Liver (tissue), 9 donors: ENCODE results near the gene OR51B6. TPM values are rescaled to one million over a fixed set of nuclear protein-coding genes. Genes with fewer than 3 reads are reported as not detected.

ENCODE experiments used
- DNase-seq: peaks from one replicate; pipeline ENCODE4 v3.0.0-alpha.2; 2017; ENCODE audit warnings: low spot score
- H3K27ac ChIP-seq, 2 donors: one replicate each; pipeline ENCODE4 v1.7.0; 2013; ENCODE audit warnings: inconsistent platforms in 2 of 2, low read length in 2 of 2, control low read depth in 1 of 2, low read depth in 1 of 2, mild to moderate bottlenecking in 1 of 2
- H3K27me3 ChIP-seq, 4 donors: one replicate each; pipeline versions ENCODE4 v1.6.1 to v1.7.0; 2013; ENCODE audit warnings: low read length in 3 of 4, inconsistent platforms in 1 of 4, mild to moderate bottlenecking in 1 of 4, moderate library complexity in 1 of 4; ENCODE audit not compliant: control insufficient read depth in 4 of 4, insufficient read depth in 4 of 4
- H3K36me3 ChIP-seq, 4 donors: one replicate each; pipeline versions ENCODE4 v1.6.1 to v1.7.0; 2013; ENCODE audit warnings: low read length in 3 of 4, mild to moderate bottlenecking in 3 of 4, low read depth in 1 of 4, moderate library complexity in 1 of 4; ENCODE audit not compliant: control insufficient read depth in 4 of 4, insufficient read depth in 3 of 4
- H3K4me1 ChIP-seq, 4 donors: one replicate each; pipeline versions ENCODE4 v1.6.1 to v1.7.0; 2013; ENCODE audit warnings: low read length in 3 of 4, mild to moderate bottlenecking in 3 of 4, moderate library complexity in 1 of 4; ENCODE audit not compliant: control insufficient read depth in 4 of 4, insufficient read depth in 4 of 4
- H3K4me3 ChIP-seq, 3 donors: one replicate each; pipeline versions ENCODE4 v1.6.1 to v1.7.0; 2013; ENCODE audit warnings: low read length in 3 of 3, control low read depth in 1 of 3, low read depth in 1 of 3, mild to moderate bottlenecking in 1 of 3
- H3K9ac ChIP-seq, 2 donors: one replicate each; pipeline ENCODE4 v1.7.0; 2013; ENCODE audit warnings: low read length in 2 of 2, mild to moderate bottlenecking in 2 of 2, moderate library complexity in 2 of 2, control low read depth in 1 of 2, low read depth in 1 of 2
- H3K9me3 ChIP-seq, 4 donors: one replicate each; pipeline versions ENCODE4 v1.6.1 to v1.7.0; 2013; ENCODE audit warnings: low read length in 3 of 4; ENCODE audit not compliant: control insufficient read depth in 4 of 4
- EGR1 ChIP-seq, 2 donors: IDR thresholded peaks; 2 replicates each; pipeline ENCODE4 v1.6.1; 2016 to 2018; ENCODE audit warnings: antibody characterized with exemption in 2 of 2, low read depth in 2 of 2
- FOXA1 ChIP-seq: IDR thresholded peaks from 2 replicates; pipeline ENCODE4 v1.6.1; 2016; ENCODE audit warnings: antibody characterized with exemption
- FOXA2 ChIP-seq: IDR thresholded peaks from 2 replicates; pipeline ENCODE4 v1.6.1; 2016; ENCODE audit warnings: antibody characterized with exemption
- GABPA ChIP-seq, 2 donors: IDR thresholded peaks in 1 of 2; conservative IDR thresholded peaks in 1 of 2; 2 replicates each; pipeline ENCODE4 v1.6.1; 2016; ENCODE audit warnings: antibody characterized with exemption in 2 of 2, mild to moderate bottlenecking in 1 of 2, moderate library complexity in 1 of 2
- HNF4A ChIP-seq, 2 donors: conservative IDR thresholded peaks; 2 replicates each; pipeline ENCODE4 v1.6.1; 2016; ENCODE audit warnings: antibody characterized with exemption in 2 of 2, mild to moderate bottlenecking in 2 of 2
- HNF4G ChIP-seq: IDR thresholded peaks from 2 replicates; pipeline ENCODE4 v1.6.1; 2016; ENCODE audit warnings: antibody characterized with exemption
- JUND ChIP-seq, 2 donors: IDR thresholded peaks; 2 replicates each; pipeline ENCODE4 v1.6.1; 2016; ENCODE audit warnings: antibody characterized with exemption in 2 of 2
- NR2F2 ChIP-seq: IDR thresholded peaks from 2 replicates; pipeline ENCODE4 v1.6.1; 2016; ENCODE audit warnings: antibody characterized with exemption
- RAD21 ChIP-seq, 2 donors: IDR thresholded peaks; 2 replicates each; pipeline ENCODE4 v1.6.1; 2016; ENCODE audit warnings: antibody characterized with exemption in 2 of 2, mild to moderate bottlenecking in 2 of 2
- RXRA ChIP-seq, 2 donors: IDR thresholded peaks; 2 replicates each; pipeline ENCODE4 v1.6.1; 2017 to 2018; ENCODE audit warnings: antibody characterized with exemption in 2 of 2, mild to moderate bottlenecking in 1 of 2
- SP1 ChIP-seq: IDR thresholded peaks from 2 replicates; pipeline ENCODE4 v1.6.1; 2018; ENCODE audit warnings: antibody characterized with exemption, mild to moderate bottlenecking
- TAF1 ChIP-seq: conservative IDR thresholded peaks from 2 replicates; pipeline ENCODE4 v1.6.1; 2016; ENCODE audit warnings: antibody characterized with exemption, mild to moderate bottlenecking
- YY1 ChIP-seq: IDR thresholded peaks from 2 replicates; pipeline ENCODE4 v1.6.1; 2016; ENCODE audit warnings: antibody characterized with exemption, mild to moderate bottlenecking
- polyA plus RNA-seq, 2 donors: library from polyadenylated mRNA; stranded (reverse) in 1 of 2; unstranded in 1 of 2; fragments of 200-250 nt in 1 of 2; fragments of >200 nt in 1 of 2; fragmentation: Nextera tagmentation in 1 of 2; extraction: Ambion mirVana in 1 of 2; gene quantifications; one replicate each; pipeline versions ENCODE4 v1.2.1 to v1.2.3, GENCODE V29; 2013 to 2015
- total RNA-seq, 2 donors: library from RNA; depleted of rRNA; stranded (reverse); fragments of >200 nt; gene quantifications; one replicate each; pipeline ENCODE4 v1.2.3, GENCODE V29; 2014
- TF ChIP-seq, protein P1 (sequence below): IDR thresholded peaks from 2 replicates; pipeline ENCODE4 v1.6.1; 2016; ENCODE audit warnings: antibody characterized with exemption, mild to moderate bottlenecking
- TF ChIP-seq, protein P2 (sequence below): IDR thresholded peaks from 2 replicates; pipeline ENCODE4 v1.6.1; 2016; ENCODE audit warnings: antibody characterized with exemption
- TF ChIP-seq, protein P3 (sequence below): IDR thresholded peaks from 2 replicates; pipeline ENCODE4 v1.6.1; 2016; ENCODE audit warnings: antibody characterized with exemption
- TF ChIP-seq, protein P4 (sequence below): fragments of 150-350 bp; IDR thresholded peaks from 2 replicates; pipeline ENCODE4 v1.5.1; 2017; ENCODE audit warnings: improper control_type of control experiment, low read depth, low read length; ENCODE audit not compliant: missing input control
- TF ChIP-seq, protein P5 (sequence below): IDR thresholded peaks from 2 replicates; pipeline ENCODE4 v1.6.1; 2016; ENCODE audit warnings: antibody characterized with exemption
- donor health status: healthy.
- donor health status: healthy.
- donor health status: healthy.
- donor health status: healthy.
- donor health status: healthy.

The OR51B6 gene
- total and polyA plus RNA-seq, 4 donors: not detected

DNA sequence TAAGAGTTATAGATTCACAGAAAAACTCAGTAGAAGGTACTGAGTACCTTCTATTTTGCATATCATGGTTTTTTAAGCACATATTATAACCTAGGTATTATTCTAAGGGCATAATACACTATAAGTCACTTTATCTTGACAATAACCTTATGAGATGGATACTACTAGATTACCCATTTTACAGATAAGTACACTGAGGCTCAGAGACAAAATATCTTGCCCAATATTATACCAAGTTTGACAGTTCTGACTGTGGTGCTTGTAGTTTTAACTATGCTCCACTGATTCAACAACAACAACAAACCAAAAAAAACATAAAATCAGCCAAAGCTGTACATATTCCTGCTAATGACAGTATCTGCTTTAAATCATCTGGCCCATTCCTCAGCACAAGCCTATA is 42.8 kb downstream of the OR51B6 start:
- Histone ChIP-seq H3K4me1 (no peaks in the 10 kb centered on the region), H3K4me3 (no peak overlapping the region), H3K27me3 (peaks cover 0 to 2% (median 0%) of the 10 kb centered on the region in 4 donors), H3K9ac (no peak overlapping the region), H3K36me3 (no peaks in the 10 kb centered on the region), H3K27ac (no peak overlapping the region), H3K9me3 (no peaks in the 10 kb centered on the region)
- DNase-seq: no peak
- TF ChIP-seq, protein P1, sequence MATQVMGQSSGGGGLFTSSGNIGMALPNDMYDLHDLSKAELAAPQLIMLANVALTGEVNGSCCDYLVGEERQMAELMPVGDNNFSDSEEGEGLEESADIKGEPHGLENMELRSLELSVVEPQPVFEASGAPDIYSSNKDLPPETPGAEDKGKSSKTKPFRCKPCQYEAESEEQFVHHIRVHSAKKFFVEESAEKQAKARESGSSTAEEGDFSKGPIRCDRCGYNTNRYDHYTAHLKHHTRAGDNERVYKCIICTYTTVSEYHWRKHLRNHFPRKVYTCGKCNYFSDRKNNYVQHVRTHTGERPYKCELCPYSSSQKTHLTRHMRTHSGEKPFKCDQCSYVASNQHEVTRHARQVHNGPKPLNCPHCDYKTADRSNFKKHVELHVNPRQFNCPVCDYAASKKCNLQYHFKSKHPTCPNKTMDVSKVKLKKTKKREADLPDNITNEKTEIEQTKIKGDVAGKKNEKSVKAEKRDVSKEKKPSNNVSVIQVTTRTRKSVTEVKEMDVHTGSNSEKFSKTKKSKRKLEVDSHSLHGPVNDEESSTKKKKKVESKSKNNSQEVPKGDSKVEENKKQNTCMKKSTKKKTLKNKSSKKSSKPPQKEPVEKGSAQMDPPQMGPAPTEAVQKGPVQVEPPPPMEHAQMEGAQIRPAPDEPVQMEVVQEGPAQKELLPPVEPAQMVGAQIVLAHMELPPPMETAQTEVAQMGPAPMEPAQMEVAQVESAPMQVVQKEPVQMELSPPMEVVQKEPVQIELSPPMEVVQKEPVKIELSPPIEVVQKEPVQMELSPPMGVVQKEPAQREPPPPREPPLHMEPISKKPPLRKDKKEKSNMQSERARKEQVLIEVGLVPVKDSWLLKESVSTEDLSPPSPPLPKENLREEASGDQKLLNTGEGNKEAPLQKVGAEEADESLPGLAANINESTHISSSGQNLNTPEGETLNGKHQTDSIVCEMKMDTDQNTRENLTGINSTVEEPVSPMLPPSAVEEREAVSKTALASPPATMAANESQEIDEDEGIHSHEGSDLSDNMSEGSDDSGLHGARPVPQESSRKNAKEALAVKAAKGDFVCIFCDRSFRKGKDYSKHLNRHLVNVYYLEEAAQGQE: no peak
- TF ChIP-seq HNF4A (conservative IDR thresholded peaks at IDR 0.05) (no peak), NR2F2 (no peak), RXRA (IDR thresholded peaks at IDR 0.05) (no peak), EGR1 (IDR thresholded peaks at IDR 0.05; ENCODE audit: low read depth in 2 of 2) (no peak)
- TF ChIP-seq, protein P2, sequence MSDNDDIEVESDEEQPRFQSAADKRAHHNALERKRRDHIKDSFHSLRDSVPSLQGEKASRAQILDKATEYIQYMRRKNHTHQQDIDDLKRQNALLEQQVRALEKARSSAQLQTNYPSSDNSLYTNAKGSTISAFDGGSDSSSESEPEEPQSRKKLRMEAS: no peak
- TF ChIP-seq, protein P3, sequence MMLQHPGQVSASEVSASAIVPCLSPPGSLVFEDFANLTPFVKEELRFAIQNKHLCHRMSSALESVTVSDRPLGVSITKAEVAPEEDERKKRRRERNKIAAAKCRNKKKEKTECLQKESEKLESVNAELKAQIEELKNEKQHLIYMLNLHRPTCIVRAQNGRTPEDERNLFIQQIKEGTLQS: no peak
- TF ChIP-seq, protein P4, sequence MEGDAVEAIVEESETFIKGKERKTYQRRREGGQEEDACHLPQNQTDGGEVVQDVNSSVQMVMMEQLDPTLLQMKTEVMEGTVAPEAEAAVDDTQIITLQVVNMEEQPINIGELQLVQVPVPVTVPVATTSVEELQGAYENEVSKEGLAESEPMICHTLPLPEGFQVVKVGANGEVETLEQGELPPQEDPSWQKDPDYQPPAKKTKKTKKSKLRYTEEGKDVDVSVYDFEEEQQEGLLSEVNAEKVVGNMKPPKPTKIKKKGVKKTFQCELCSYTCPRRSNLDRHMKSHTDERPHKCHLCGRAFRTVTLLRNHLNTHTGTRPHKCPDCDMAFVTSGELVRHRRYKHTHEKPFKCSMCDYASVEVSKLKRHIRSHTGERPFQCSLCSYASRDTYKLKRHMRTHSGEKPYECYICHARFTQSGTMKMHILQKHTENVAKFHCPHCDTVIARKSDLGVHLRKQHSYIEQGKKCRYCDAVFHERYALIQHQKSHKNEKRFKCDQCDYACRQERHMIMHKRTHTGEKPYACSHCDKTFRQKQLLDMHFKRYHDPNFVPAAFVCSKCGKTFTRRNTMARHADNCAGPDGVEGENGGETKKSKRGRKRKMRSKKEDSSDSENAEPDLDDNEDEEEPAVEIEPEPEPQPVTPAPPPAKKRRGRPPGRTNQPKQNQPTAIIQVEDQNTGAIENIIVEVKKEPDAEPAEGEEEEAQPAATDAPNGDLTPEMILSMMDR: no peak

DNA sequence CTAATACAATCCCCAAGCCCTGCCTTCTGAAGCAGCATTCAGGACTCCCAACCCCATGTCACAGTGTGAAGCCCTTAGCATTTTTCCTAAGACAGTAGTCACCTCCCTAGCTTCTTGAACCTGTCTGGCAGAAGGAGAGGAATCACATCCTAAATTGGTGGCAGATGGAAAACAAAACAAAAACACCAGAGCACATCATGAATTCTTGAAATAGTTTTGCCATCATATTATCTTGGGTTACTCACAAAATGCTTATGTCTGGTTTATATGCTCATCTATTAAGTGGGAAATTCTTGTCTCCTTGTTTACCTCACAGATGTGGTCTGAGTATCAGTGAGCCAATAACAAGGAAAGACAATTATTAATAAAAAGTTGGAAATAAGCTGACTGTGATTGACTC is 47.6 kb downstream of the OR51B6 start:
- no peaks in the 10 kb centered on the region for H3K4me1 ChIP-seq
- H3K27me3 ChIP-seq: peaks cover 0 to 2% (median 0%) of the 10 kb centered on the region in 4 donors
- H3K36me3 ChIP-seq: no peaks in the 10 kb centered on the region
- H3K4me3 ChIP-seq: no peak overlapping the region
- no peak overlapping the region for H3K27ac ChIP-seq
- no peak for DNase-seq
- no peak overlapping the region for H3K9ac ChIP-seq
- no peaks in the 10 kb centered on the region for H3K9me3 ChIP-seq
- TF ChIP-seq HNF4G: no peak
- no peak for TF ChIP-seq HNF4A (conservative IDR thresholded peaks at IDR 0.05)
- no peak for TF ChIP-seq YY1
- TF ChIP-seq FOXA2: no peak
- TF ChIP-seq, protein P5, sequence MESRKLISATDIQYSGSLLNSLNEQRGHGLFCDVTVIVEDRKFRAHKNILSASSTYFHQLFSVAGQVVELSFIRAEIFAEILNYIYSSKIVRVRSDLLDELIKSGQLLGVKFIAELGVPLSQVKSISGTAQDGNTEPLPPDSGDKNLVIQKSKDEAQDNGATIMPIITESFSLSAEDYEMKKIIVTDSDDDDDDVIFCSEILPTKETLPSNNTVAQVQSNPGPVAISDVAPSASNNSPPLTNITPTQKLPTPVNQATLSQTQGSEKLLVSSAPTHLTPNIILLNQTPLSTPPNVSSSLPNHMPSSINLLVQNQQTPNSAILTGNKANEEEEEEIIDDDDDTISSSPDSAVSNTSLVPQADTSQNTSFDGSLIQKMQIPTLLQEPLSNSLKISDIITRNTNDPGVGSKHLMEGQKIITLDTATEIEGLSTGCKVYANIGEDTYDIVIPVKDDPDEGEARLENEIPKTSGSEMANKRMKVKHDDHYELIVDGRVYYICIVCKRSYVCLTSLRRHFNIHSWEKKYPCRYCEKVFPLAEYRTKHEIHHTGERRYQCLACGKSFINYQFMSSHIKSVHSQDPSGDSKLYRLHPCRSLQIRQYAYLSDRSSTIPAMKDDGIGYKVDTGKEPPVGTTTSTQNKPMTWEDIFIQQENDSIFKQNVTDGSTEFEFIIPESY: no peak
- TF ChIP-seq JUND (IDR thresholded peaks at IDR 0.05): no peak
- TF ChIP-seq, protein P2: no peak
- no peak for TF ChIP-seq NR2F2
- TF ChIP-seq RAD21 (IDR thresholded peaks at IDR 0.05): no peak
- no peak for TF ChIP-seq FOXA1
- no peak for TF ChIP-seq TAF1
- TF ChIP-seq EGR1 (IDR thresholded peaks at IDR 0.05; ENCODE audit: low read depth in 2 of 2): no peak
- TF ChIP-seq RXRA (IDR thresholded peaks at IDR 0.05): no peak
- TF ChIP-seq SP1: no peak
- TF ChIP-seq, protein P4: no peak
- TF ChIP-seq GABPA (IDR thresholded peaks at IDR 0.05 in 1 of 2, conservative IDR thresholded peaks at IDR 0.05 in 1 of 2): no peak
- TF ChIP-seq, protein P1: no peak
